ENCODE measurements around the gene TNFRSF19. TPM values are rescaled to one million over a fixed set of nuclear protein-coding genes. Genes with fewer than 3 reads are reported as not detected.

Gene TNFRSF19
- total and polyA plus RNA-seq, 2 of the 13 experiments (the other 11 are each of a cell fraction or from before 2014, with no cell fraction given) = 75.3 to 77.7 TPM

- TF ChIP-seq HMGXB4 (CRISPR knock-in tag; IDR thresholded peaks at IDR 0.05; ENCODE audit: borderline replicate concordance in 1 of 2, low read depth in 1 of 2) = peak; percentile 46 to 60; a peak in 2 of 4 replicates
- TF ChIP-seq TSC22D2 (CRISPR knock-in tag; IDR thresholded peaks at IDR 0.05; ENCODE audit: borderline replicate concordance) = 0 out of 2 replicates have a peak, but pooled peaks have one; percentile 76
- 0 out of 2 replicates have a peak, but pooled peaks have one; percentile 13 for TF ChIP-seq THAP11 (CRISPR knock-in tag; IDR thresholded peaks at IDR 0.05)
- TF ChIP-seq RARG (CRISPR knock-in tag; IDR thresholded peaks at IDR 0.05; ENCODE audit: low read depth) = no peak
- TF ChIP-seq ZBTB7B (CRISPR knock-in tag; IDR thresholded peaks at IDR 0.05) = peak; percentile 62; the same call in 1 of the 2 replicates
- no peak for TF ChIP-seq ELK4 (CRISPR knock-in tag; IDR thresholded peaks at IDR 0.05; ENCODE audit: borderline replicate concordance)
- TF ChIP-seq ZNF232 (CRISPR knock-in tag; IDR thresholded peaks at IDR 0.05; ENCODE audit: borderline replicate concordance) = no peak
- TF ChIP-seq KDM4B (CRISPR knock-in tag; IDR thresholded peaks at IDR 0.05) = peak; percentile 80; the same call in 1 of the 2 replicates
- peak; percentile 69; the same call in 1 of the 2 replicates for TF ChIP-seq HNRNPL (IDR thresholded peaks at IDR 0.05; ENCODE audit: low read depth, low read length)
- peak; percentile 52; the same call in 1 of the 2 replicates for TF ChIP-seq ELF1 (CRISPR knock-in tag; IDR thresholded peaks at IDR 0.05)
- peak; percentile 25; the same call in 1 of the 2 replicates for TF ChIP-seq PITX1 (CRISPR knock-in tag; IDR thresholded peaks at IDR 0.05)
- no peak for TF ChIP-seq TAF15 (IDR thresholded peaks at IDR 0.05; ENCODE audit: low read depth, low read length, poor library complexity, severe bottlenecking)
- TF ChIP-seq ZNF784 (CRISPR knock-in tag; IDR thresholded peaks at IDR 0.05; ENCODE audit: borderline replicate concordance) = no peak
- TF ChIP-seq, protein P1, sequence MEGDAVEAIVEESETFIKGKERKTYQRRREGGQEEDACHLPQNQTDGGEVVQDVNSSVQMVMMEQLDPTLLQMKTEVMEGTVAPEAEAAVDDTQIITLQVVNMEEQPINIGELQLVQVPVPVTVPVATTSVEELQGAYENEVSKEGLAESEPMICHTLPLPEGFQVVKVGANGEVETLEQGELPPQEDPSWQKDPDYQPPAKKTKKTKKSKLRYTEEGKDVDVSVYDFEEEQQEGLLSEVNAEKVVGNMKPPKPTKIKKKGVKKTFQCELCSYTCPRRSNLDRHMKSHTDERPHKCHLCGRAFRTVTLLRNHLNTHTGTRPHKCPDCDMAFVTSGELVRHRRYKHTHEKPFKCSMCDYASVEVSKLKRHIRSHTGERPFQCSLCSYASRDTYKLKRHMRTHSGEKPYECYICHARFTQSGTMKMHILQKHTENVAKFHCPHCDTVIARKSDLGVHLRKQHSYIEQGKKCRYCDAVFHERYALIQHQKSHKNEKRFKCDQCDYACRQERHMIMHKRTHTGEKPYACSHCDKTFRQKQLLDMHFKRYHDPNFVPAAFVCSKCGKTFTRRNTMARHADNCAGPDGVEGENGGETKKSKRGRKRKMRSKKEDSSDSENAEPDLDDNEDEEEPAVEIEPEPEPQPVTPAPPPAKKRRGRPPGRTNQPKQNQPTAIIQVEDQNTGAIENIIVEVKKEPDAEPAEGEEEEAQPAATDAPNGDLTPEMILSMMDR (CRISPR knock-in tag; IDR thresholded peaks at IDR 0.05) = peak; percentile 94
- no peak for TF ChIP-seq ZFP36L2 (CRISPR knock-in tag; IDR thresholded peaks at IDR 0.05)
- TF ChIP-seq, protein P2, sequence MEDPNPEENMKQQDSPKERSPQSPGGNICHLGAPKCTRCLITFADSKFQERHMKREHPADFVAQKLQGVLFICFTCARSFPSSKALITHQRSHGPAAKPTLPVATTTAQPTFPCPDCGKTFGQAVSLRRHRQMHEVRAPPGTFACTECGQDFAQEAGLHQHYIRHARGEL (CRISPR knock-in tag; IDR thresholded peaks at IDR 0.05) = peak; percentile 90; the same call in 1 of the 2 replicates
- no peak for TF ChIP-seq SMARCE1 (IDR thresholded peaks at IDR 0.05; ENCODE audit: borderline replicate concordance)
- TF ChIP-seq XRCC5 (optimal IDR thresholded peaks at IDR 0.05; ENCODE audit: low read length) = peak; percentile 34
- 0 out of 2 replicates have a peak, but pooled peaks have one; percentile 17 for TF ChIP-seq TAF1 (CRISPR knock-in tag; IDR thresholded peaks at IDR 0.05)
- TF ChIP-seq POLR2G (IDR thresholded peaks at IDR 0.05; ENCODE audit: low read depth, low read length) = no peak
- TF ChIP-seq, protein P3, sequence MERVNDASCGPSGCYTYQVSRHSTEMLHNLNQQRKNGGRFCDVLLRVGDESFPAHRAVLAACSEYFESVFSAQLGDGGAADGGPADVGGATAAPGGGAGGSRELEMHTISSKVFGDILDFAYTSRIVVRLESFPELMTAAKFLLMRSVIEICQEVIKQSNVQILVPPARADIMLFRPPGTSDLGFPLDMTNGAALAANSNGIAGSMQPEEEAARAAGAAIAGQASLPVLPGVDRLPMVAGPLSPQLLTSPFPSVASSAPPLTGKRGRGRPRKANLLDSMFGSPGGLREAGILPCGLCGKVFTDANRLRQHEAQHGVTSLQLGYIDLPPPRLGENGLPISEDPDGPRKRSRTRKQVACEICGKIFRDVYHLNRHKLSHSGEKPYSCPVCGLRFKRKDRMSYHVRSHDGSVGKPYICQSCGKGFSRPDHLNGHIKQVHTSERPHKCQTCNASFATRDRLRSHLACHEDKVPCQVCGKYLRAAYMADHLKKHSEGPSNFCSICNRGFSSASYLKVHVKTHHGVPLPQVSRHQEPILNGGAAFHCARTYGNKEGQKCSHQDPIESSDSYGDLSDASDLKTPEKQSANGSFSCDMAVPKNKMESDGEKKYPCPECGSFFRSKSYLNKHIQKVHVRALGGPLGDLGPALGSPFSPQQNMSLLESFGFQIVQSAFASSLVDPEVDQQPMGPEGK (CRISPR knock-in tag; IDR thresholded peaks at IDR 0.05) = peak; percentile 68
- peak; percentile 71 for TF ChIP-seq TEAD3 (CRISPR knock-in tag; optimal IDR thresholded peaks at IDR 0.05; ENCODE audit: borderline replicate concordance)
Measured at GRCh38 chr13:23715762-23716235, 145.6 kb downstream of the TNFRSF19 start (continued).
